Activated CD4-positive, alpha-beta T cell treated with anti-CD3 and anti-CD28 coated beads, Interleukin-2, amount 10 ng/mL, durations not matched to agents 24 days and 14 days (primary cell): Measurements from ENCODE around the gene GPR150. TPM values are rescaled to one million over a fixed set of nuclear protein-coding genes. Genes with fewer than 3 reads are reported as not detected.

Experiments used
- DNase-seq: peaks from one replicate; pipeline ENCODE4 v3.0.0; 2022
- H3K27ac Mint-ChIP-seq: one replicate; pipeline ENCODE4 v1.8.0; 2022; ENCODE audit warnings: mild to moderate bottlenecking, mixed read lengths
- H3K27me3 Mint-ChIP-seq: one replicate; pipeline ENCODE4 v1.8.0; 2022; ENCODE audit warnings: mixed read lengths
- H3K36me3 Mint-ChIP-seq: one replicate; pipeline ENCODE4 v1.8.0; 2022; ENCODE audit warnings: low read depth, mild to moderate bottlenecking, mixed read lengths
- H3K4me1 Mint-ChIP-seq: one replicate; pipeline ENCODE4 v1.8.0; 2021; ENCODE audit warnings: mixed read lengths
- H3K4me3 Mint-ChIP-seq: one replicate; pipeline ENCODE4 v1.8.0; 2022; ENCODE audit warnings: mild to moderate bottlenecking, moderate library complexity, mixed read lengths
- H3K9me3 Mint-ChIP-seq: one replicate; pipeline ENCODE4 v1.8.0; 2021; ENCODE audit warnings: mixed read lengths
- intact Hi-C: fragments of 100-400 bp; cut with micrococcal nuclease; formaldehyde crosslinking; loops from one replicate; pipeline ENCODE4 v1.15.1; 2023
- total RNA-seq: library from RNA; stranded (reverse); gene quantifications from 2 replicates; pipeline ENCODE4 v1.2.3, GENCODE V29; 2022

The GPR150 gene
- total RNA-seq, result 0.33 and 0.56 TPM in 2 replicates

DNA sequence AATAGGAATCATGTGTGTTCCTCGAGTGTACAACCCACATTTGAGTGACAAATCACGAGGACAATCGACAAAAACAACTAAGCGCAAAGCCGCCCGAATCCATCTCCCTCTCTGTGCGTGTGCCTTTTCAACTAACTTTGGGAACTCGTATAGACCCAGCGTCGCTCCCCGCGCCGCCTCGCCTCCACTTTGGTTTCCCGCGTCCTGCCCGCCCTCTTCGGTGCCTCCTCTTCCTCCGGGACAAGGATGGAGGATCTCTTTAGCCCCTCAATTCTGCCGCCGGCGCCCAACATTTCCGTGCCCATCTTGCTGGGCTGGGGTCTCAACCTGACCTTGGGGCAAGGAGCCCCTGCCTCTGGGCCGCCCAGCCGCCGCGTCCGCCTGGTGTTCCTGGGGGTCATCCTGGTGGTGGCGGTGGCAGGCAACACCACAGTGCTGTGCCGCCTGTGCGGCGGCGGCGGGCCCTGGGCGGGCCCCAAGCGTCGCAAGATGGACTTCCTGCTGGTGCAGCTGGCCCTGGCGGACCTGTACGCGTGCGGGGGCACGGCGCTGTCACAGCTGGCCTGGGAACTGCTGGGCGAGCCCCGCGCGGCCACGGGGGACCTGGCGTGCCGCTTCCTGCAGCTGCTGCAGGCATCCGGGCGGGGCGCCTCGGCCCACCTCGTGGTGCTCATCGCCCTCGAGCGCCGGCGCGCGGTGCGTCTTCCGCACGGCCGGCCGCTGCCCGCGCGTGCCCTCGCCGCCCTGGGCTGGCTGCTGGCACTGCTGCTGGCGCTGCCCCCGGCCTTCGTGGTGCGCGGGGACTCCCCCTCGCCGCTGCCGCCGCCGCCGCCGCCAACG is at the start of gene GPR150:
Gene GPR150 (plus strand): TSS at position 58 of the 840 bp plus-strand sequence. CDS start 189 bp downstream, at position 247.
- peak; percentile 90 for DNase-seq
- Mint-ChIP-seq H3K9me3 (peaks cover 6% of the 10 kb centered on the region), H3K4me3 (peak within 1 kb of the TSS; percentile 91), H3K27ac (peak within 1 kb of the TSS; percentile 67), H3K36me3 (peaks cover 6% of the 10 kb centered on the region), H3K27me3 (peaks cover 16% of the 10 kb centered on the region), H3K4me1 (peaks cover 35% of the 10 kb centered on the region)
- intact Hi-C loops, result no loop called here

DNA sequence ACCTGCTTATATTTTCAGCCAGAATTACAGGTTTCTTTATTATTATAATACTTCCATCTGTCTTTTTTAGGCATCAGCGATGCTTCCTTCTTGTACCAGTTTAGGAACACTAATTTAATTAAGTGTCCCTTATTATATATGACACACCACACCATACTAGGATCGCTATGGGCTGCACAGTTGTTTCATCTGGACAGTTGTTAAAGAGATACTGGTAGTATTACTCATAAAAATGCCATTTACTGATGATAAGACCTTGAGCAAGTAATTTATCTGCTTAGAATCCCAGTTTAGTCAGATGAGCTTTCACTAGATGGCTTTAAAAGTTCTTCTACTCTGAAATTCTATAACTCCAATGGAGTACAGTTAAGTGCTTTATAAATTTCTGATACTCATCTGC is 47.9 kb upstream of the GPR150 start:
- H3K27ac Mint-ChIP-seq, result no peak overlapping the region
- H3K27me3 Mint-ChIP-seq, result no peaks in the 10 kb centered on the region
- DNase-seq, result no peak
- intact Hi-C loops, result no loop called here
- H3K4me3 Mint-ChIP-seq, result no peak overlapping the region
- peaks cover 8% of the 10 kb centered on the region for H3K36me3 Mint-ChIP-seq
- H3K4me1 Mint-ChIP-seq, result no peaks in the 10 kb centered on the region
- H3K9me3 Mint-ChIP-seq, result no peaks in the 10 kb centered on the region

DNA sequence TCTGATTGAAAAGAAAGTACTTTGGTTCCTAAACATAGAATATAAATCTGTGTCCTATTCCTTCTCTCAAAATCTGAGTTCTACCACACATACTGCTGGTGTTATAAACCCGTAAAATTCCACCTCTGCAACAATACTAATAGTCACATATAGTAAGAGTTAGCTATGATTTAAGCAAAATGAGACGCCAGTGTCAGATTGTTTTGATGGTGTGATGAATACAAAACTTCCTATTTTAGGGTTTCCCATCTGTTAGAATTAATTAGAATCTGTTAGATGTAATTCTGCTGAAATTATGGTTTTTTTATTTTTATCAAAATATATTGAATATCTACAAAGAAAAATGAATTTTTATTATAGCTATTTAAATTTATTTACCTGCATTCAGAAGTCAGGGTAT is 38.3 kb upstream of the GPR150 start:
- Mint-ChIP-seq H3K27me3 (no peaks in the 10 kb centered on the region), H3K4me3 (no peak overlapping the region), H3K9me3 (no peaks in the 10 kb centered on the region), H3K36me3 (peaks cover 7% of the 10 kb centered on the region), H3K27ac (no peak overlapping the region), H3K4me1 (no peaks in the 10 kb centered on the region)
- no peak for DNase-seq
- intact Hi-C loops, result no loop called here

DNA sequence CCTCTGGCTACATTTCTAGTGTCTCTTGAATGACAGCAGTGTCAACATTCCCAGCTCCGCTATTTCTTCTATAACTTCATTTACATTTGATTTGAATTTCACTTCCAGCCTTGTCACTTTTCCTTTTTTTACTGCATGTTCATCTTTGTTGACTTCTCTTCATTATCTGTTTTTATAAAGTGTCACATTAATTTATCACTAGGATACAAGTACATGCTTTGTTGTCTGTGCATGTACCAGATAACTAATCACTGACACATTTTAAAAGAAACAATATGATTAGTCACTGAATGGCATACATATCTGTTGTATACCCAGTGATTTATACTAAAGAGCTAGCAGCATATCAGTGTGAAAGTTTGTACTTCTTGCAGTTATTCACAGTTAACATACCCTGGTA is 35.9 kb upstream of the GPR150 start:
- H3K36me3 Mint-ChIP-seq, result peaks cover 5% of the 10 kb centered on the region

DNA sequence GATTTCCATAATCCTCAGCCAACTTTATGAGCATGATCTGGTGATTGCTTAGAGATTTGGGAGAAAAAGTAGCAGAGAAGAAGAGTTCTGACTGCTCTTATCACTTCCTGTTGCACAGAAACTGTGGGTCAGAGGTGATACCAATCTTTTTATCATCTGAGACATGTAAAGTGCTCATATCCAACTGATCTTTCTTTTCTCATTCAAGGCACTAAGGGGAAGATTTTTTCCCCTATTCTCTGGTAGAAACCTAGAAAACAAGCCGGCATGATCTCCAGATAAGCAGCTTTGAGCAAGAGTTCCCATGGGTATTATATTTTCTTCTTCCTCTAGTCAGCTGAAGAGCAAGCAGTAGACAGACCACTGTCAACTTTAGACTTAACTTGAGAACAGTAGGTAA is 29.0 kb upstream of the GPR150 start:
- peak; percentile 51 for DNase-seq
- no peaks in the 10 kb centered on the region for H3K36me3 Mint-ChIP-seq
- peak overlapping the region; percentile 78 for H3K27ac Mint-ChIP-seq
- no peak overlapping the region for H3K4me3 Mint-ChIP-seq
- intact Hi-C loops, result loop anchor here (1.0 kb wide), 5 partner anchors 24 to 946 kb away; partner anchors contain the start of genes ARSK and RFESD
- H3K4me1 Mint-ChIP-seq, result peaks cover 20% of the 10 kb centered on the region
- H3K27me3 Mint-ChIP-seq, result no peaks in the 10 kb centered on the region
- H3K9me3 Mint-ChIP-seq, result no peaks in the 10 kb centered on the region

More for the DNA sequence above, 35.9 kb upstream of the GPR150 start:
- Mint-ChIP-seq H3K27me3 (no peaks in the 10 kb centered on the region), H3K4me1 (no peaks in the 10 kb centered on the region), H3K27ac (no peak overlapping the region), H3K4me3 (no peak overlapping the region), H3K9me3 (no peaks in the 10 kb centered on the region)
- no peak for DNase-seq
- intact Hi-C loops, result no loop called here

DNA sequence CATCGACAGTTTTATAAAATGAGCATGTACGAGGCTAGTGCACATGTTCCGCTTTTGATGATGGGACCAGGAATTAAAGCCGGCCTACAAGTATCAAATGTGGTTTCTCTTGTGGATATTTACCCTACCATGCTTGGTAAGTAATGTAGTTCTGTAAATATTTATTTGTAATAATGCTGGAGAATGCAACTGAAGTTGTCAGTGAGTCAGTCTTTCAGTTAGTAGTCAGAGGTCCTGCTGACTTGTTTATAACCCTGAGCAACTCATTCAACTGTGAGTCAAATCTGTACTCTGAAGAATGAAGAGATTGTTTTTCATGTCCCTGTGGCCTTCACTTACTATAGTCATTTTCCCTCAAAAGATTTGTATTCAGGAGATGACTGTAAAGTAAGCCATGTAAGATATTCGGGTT is 28.4 kb upstream of the GPR150 start:
- H3K27ac Mint-ChIP-seq, result peak overlapping the region; percentile 39
- intact Hi-C loops, result loop anchor here (1.0 kb wide), 5 partner anchors 24 to 946 kb away; partner anchors contain the start of genes ARSK and RFESD

DNA sequence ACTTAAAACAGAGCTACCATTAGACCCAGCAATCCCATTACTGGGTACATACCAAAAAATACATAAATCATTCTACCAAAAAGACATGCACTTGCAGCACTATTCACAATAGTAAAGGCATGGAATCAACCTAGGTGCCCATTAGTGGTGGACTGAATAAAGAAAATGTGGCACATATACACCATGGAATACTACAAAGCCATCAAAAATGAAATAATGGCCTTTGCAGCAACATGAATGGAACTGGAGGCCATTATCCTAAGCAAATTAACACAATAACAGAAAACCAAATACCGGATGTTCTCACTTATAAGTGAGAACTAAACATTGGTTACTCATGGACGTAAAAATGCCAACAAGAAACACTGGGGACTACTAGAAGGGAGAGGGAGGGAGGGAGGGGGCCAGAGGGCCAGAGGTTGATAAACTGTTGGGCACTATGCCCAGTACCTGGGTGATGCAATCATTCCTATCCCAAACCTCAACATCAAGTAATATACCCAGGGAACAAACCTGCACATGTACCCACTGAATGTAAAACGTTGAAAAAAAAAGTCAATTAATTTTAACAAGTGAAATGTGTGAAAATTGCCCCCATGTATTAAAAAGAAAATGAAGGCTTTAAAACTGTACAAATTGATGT is 24.5 kb upstream of the GPR150 start:
- DNase-seq, result no peak
- peaks cover 17% of the 10 kb centered on the region for H3K4me1 Mint-ChIP-seq
- no peaks in the 10 kb centered on the region for H3K36me3 Mint-ChIP-seq
- intact Hi-C loops, result no loop called here
- H3K27me3 Mint-ChIP-seq, result no peaks in the 10 kb centered on the region
- H3K27ac Mint-ChIP-seq, result no peak overlapping the region
- H3K4me3 Mint-ChIP-seq, result no peak overlapping the region
- H3K9me3 Mint-ChIP-seq, result no peaks in the 10 kb centered on the region

More for the DNA sequence above, 28.4 kb upstream of the GPR150 start:
- Mint-ChIP-seq H3K36me3 (no peaks in the 10 kb centered on the region), H3K9me3 (no peaks in the 10 kb centered on the region), H3K27me3 (no peaks in the 10 kb centered on the region), H3K4me1 (peaks cover 20% of the 10 kb centered on the region), H3K4me3 (no peak overlapping the region)
- no peak for DNase-seq

DNA sequence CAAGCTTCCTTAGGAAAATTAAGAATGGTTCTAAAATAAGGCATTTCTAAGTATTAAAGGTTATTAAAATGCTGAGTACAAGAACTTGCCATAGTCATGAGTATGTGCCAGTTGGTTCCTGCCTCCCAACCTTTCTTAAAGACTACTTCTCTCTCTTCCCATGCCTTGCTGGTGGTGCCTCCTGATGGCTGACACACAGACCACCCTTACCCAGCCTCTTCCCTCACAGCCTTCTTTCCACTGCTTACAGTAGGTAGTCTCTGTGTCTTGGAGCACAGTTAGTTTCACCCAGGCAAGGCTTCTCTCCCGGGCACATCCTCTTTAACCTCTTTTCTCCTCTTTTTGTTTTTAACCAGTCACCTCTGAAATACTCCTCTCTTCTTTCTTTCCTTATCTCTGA is 20.6 kb upstream of the GPR150 start:
- Mint-ChIP-seq H3K4me3 (no peak overlapping the region), H3K4me1 (no peaks in the 10 kb centered on the region), H3K27me3 (no peaks in the 10 kb centered on the region), H3K9me3 (no peaks in the 10 kb centered on the region), H3K27ac (no peak overlapping the region), H3K36me3 (peaks cover 11% of the 10 kb centered on the region)
- intact Hi-C loops, result no loop called here
- no peak for DNase-seq

DNA sequence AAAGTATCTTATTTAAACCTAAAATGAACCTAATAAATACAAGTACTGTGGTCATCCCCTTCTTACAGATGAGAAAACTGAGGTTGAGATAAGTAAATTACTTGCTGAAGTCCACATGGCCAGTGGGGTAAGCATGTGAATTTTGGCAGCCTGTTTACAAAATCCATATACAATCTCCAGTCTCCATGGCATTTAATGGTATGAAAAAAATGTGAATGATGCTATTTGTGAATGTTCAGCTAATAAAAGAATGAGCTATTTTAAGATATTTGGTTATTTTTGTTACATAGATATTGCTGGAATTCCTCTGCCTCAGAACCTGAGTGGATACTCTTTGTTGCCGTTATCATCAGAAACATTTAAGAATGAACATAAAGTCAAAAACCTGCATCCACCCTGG is 19.3 kb upstream of the GPR150 start:
- no peak overlapping the region for H3K4me3 Mint-ChIP-seq
- no peak overlapping the region for H3K27ac Mint-ChIP-seq
- DNase-seq, result no peak
- H3K4me1 Mint-ChIP-seq, result no peaks in the 10 kb centered on the region
- peaks cover 13% of the 10 kb centered on the region for H3K36me3 Mint-ChIP-seq
- no peaks in the 10 kb centered on the region for H3K27me3 Mint-ChIP-seq
- intact Hi-C loops, result no loop called here
- no peaks in the 10 kb centered on the region for H3K9me3 Mint-ChIP-seq

DNA sequence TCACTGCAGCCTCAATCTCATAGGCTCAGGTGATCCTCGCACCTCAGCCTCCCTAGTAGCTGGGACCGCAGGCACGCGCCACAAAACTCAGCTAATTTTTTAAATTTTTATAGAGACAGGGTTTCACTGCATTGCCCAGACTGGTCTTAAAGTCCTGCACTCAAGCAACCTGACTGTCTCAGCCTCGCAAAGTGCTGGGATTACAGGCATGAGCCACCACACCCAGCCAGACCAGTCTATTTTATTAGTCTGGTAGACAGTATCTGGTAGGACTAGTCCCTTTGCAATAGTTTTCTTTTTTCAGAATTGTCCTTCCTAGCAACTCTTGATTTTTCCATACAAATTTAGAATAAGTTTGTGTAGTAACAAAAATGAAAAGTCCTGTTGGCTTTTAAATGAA is 14.1 kb upstream of the GPR150 start:
- peaks cover 17% of the 10 kb centered on the region for H3K36me3 Mint-ChIP-seq
- intact Hi-C loops, result no loop called here
- no peak overlapping the region for H3K4me3 Mint-ChIP-seq
- no peaks in the 10 kb centered on the region for H3K27me3 Mint-ChIP-seq
- H3K4me1 Mint-ChIP-seq, result no peaks in the 10 kb centered on the region
- H3K27ac Mint-ChIP-seq, result no peak overlapping the region
- no peak for DNase-seq
- no peaks in the 10 kb centered on the region for H3K9me3 Mint-ChIP-seq

DNA sequence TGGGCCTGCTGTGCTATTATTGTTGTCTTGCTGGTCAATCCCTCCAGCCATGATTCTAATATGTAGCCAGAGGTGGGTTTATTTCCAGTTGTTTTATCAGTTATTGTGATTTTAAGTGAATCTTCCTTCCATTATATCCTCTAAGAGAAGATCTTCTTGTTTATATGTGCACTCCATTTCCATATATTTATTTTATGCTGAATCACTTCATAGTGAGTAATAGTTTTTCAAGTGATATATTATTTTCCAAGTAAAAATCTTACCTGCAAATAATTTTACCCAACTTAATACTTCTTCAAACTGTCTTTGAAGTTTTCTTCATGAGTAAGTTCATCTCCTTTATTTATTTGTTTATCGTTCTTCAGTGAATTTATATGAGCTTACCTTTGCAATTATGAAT is 13.5 kb upstream of the GPR150 start:
- H3K36me3 Mint-ChIP-seq, result peaks cover 13% of the 10 kb centered on the region
- no peak for DNase-seq
- H3K4me3 Mint-ChIP-seq, result no peak overlapping the region
- no peak overlapping the region for H3K27ac Mint-ChIP-seq
- no peaks in the 10 kb centered on the region for H3K4me1 Mint-ChIP-seq
- H3K27me3 Mint-ChIP-seq, result no peaks in the 10 kb centered on the region
- intact Hi-C loops, result no loop called here
- no peaks in the 10 kb centered on the region for H3K9me3 Mint-ChIP-seq

DNA sequence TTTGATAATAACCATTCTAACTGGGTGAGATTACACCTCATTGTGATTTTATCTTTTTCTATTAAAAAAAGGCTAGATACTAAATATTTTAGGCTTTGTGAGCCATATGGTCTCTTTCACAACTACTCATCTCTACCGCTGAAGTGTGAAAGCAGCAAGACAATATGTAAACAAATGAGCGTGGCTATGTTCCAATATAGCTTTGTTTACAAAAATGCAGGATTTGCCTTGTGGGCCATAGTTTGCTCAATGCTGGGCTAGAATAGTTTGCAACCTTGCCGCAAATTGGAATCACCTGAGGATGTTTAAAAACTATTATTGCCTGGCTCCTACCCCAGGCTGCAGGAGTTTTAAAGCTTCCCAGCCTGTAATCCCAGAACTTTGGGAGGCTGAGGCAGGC is 10.2 kb upstream of the GPR150 start:
- Mint-ChIP-seq H3K4me1 (no peaks in the 10 kb centered on the region), H3K9me3 (peaks cover 6% of the 10 kb centered on the region), H3K36me3 (peaks cover 16% of the 10 kb centered on the region), H3K27ac (no peak overlapping the region), H3K4me3 (no peak overlapping the region), H3K27me3 (no peaks in the 10 kb centered on the region)
- DNase-seq, result no peak
- intact Hi-C loops, result no loop called here

DNA sequence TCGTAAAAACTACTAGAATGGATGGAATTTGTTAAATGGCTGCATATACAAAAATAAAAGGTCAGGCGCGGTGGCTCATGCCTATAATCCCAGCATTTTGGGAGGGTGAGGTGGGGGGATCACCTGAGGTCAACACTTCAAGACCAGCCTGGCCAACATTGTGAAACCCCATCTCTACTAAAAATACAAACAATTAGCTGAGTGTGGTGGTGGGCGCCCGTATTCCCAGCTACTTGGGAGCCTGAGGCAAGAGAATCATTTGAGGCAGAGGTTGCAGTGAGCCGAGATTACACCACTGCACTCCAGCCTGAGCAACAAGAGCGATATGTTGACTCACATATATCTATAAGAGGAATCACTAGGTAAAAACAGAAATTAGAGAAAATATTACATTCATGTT is 9.3 kb upstream of the GPR150 start:
- Mint-ChIP-seq H3K27ac (no peak overlapping the region), H3K9me3 (peaks cover 6% of the 10 kb centered on the region), H3K36me3 (peaks cover 20% of the 10 kb centered on the region), H3K4me3 (no peak overlapping the region), H3K4me1 (peaks cover 3% of the 10 kb centered on the region), H3K27me3 (no peaks in the 10 kb centered on the region)
- intact Hi-C loops, result no loop called here
- DNase-seq, result no peak

DNA sequence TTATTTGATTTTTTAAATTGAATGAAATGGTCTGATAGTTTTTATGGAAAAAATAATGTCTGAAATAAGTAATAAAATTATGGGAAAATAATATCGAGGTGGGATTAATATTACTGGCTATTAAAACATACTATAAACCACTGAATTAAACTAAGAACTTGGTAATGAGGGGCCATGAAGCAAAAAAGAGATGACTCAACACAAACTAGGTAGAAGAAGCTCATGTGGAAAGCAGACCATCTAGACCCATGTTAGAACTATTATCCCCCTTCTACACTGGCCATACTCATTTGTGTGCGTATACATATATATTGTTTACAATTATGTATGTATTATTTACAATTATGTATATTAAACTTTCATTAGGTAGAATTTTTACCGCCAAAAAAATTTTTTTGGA is 8.5 kb upstream of the GPR150 start:
- peaks cover 3% of the 10 kb centered on the region for H3K4me1 Mint-ChIP-seq
- H3K27me3 Mint-ChIP-seq, result no peaks in the 10 kb centered on the region
- no peak for DNase-seq
- H3K27ac Mint-ChIP-seq, result no peak overlapping the region
- no peak overlapping the region for H3K4me3 Mint-ChIP-seq
- peaks cover 20% of the 10 kb centered on the region for H3K36me3 Mint-ChIP-seq
- H3K9me3 Mint-ChIP-seq, result peaks cover 6% of the 10 kb centered on the region
- intact Hi-C loops, result no loop called here
